ENCODE measurements around the gene HPSE2.

HPSE2 gene

GRCh38 chr10:98407744-98408241 lies 827.9 kb downstream of the HPSE2 start:
- no peak overlapping the region for H3K27ac Mint-ChIP-seq
- H3K36me3 Mint-ChIP-seq: peaks cover 8% of the 10 kb centered on the region
- ATAC-seq: no peak

More at GRCh38 chr10:98407744-98408241, 827.9 kb downstream of the HPSE2 start:
- Mint-ChIP-seq H3K4me1 (peaks cover 16% of the 10 kb centered on the region), H3K4me3 (no peak overlapping the region), H3K9me3 (no peaks in the 10 kb centered on the region), H3K27me3 (no peaks in the 10 kb centered on the region)
